H9 (cell line): ENCODE data around the gene ZNF431. TPM values are rescaled to one million over a fixed set of nuclear protein-coding genes. Genes with fewer than 3 reads are reported as not detected.

Source experiments
- DNase-seq: peaks from one replicate; pipeline ENCODE4 v3.0.0-alpha.2; 2017
- H2AFZ ChIP-seq: one replicate; pipeline ENCODE4 v1.6.1; 2013; ENCODE audit warnings: mild to moderate bottlenecking, low read length, control low read depth, moderate library complexity
- H2AK5ac ChIP-seq: 2 replicates; pipeline ENCODE4 v1.6.1; 2013; ENCODE audit warnings: low read length, control low read depth, mixed read lengths; ENCODE audit not compliant: insufficient read length
- H2BK120ac ChIP-seq: one replicate; pipeline ENCODE4 v1.6.1; 2013; ENCODE audit warnings: low read depth, mild to moderate bottlenecking, low read length, control low read depth, inconsistent platforms; ENCODE audit not compliant: poor library complexity, severe bottlenecking
- H2BK12ac ChIP-seq: 2 replicates; pipeline ENCODE4 v1.6.1; 2013; ENCODE audit warnings: low read length, control low read depth, mixed read lengths, low read depth; ENCODE audit not compliant: insufficient read length
- H2BK15ac ChIP-seq: 2 replicates; pipeline ENCODE4 v1.6.1; 2013; ENCODE audit warnings: low read depth, low read length, control low read depth
- H2BK20ac ChIP-seq: one replicate; pipeline ENCODE4 v1.6.1; 2013; ENCODE audit warnings: low read depth, mild to moderate bottlenecking, low read length, control low read depth, inconsistent platforms; ENCODE audit not compliant: poor library complexity, severe bottlenecking
- H2BK5ac ChIP-seq: 2 replicates; pipeline ENCODE4 v1.6.1; 2013; ENCODE audit warnings: low read length, control low read depth, mixed read lengths; ENCODE audit not compliant: insufficient read length
- H3K14ac ChIP-seq: 2 replicates; pipeline ENCODE4 v1.6.1; 2013; ENCODE audit warnings: low read length, control low read depth; ENCODE audit not compliant: insufficient read depth
- H3K18ac ChIP-seq: 2 replicates; pipeline ENCODE4 v1.6.1; 2013; ENCODE audit warnings: low read depth, mild to moderate bottlenecking, mixed read lengths, low read length, control low read depth; ENCODE audit not compliant: insufficient read length
- H3K23ac ChIP-seq: 2 replicates; pipeline ENCODE4 v1.6.1; 2013; ENCODE audit warnings: low read length, control low read depth, mixed read lengths, low read depth; ENCODE audit not compliant: insufficient read length
- H3K23me2 ChIP-seq: 2 replicates; pipeline ENCODE4 v1.6.1; 2013; ENCODE audit warnings: low read depth, mild to moderate bottlenecking, mixed read lengths, low read length, control low read depth; ENCODE audit not compliant: insufficient read length, poor library complexity, severe bottlenecking
- H3K27ac ChIP-seq: 2 replicates; pipeline ENCODE4 v1.5.1; 2013; ENCODE audit warnings: low read length, control low read depth, mixed read lengths, low read depth; ENCODE audit not compliant: insufficient read length
- H3K27me3 ChIP-seq: 2 replicates; pipeline ENCODE4 v1.6.1; 2013; ENCODE audit warnings: low read length, control low read depth, inconsistent platforms; ENCODE audit not compliant: insufficient read depth
- H3K4ac ChIP-seq: 2 replicates; pipeline ENCODE4 v1.6.1; 2013; ENCODE audit warnings: low read depth, mild to moderate bottlenecking, control low read depth, inconsistent platforms, low read length, moderate library complexity
- H3K4me1 ChIP-seq: 2 replicates; pipeline ENCODE4 v1.6.1; 2013; ENCODE audit warnings: low read length, control low read depth, inconsistent platforms; ENCODE audit not compliant: insufficient read depth
- H3K4me2 ChIP-seq: 2 replicates; pipeline ENCODE4 v1.6.1; 2013; ENCODE audit warnings: low read length, control low read depth, mixed read lengths; ENCODE audit not compliant: insufficient read length, insufficient read depth
- H3K56ac ChIP-seq: 2 replicates; pipeline ENCODE4 v1.6.1; 2013; ENCODE audit warnings: low read depth, mild to moderate bottlenecking, mixed read lengths, low read length, control low read depth; ENCODE audit not compliant: insufficient read length
- H3K79me1 ChIP-seq: 2 replicates; pipeline ENCODE4 v1.6.1; 2013; ENCODE audit warnings: low read depth, mild to moderate bottlenecking, moderate library complexity, low read length, control low read depth, inconsistent platforms; ENCODE audit not compliant: insufficient read depth, poor library complexity, severe bottlenecking
- H3K79me2 ChIP-seq: 2 replicates; pipeline ENCODE4 v1.6.1; 2013; ENCODE audit warnings: low read length, control low read depth, inconsistent platforms; ENCODE audit not compliant: insufficient read depth
- H3K9ac ChIP-seq: 2 replicates; pipeline ENCODE4 v1.6.1; 2013; ENCODE audit warnings: low read length, control low read depth, mixed read lengths; ENCODE audit not compliant: insufficient read length; ENCODE audit errors: extremely low read depth
- H3K9me3 ChIP-seq: one replicate; pipeline ENCODE4 v1.6.1; 2013; ENCODE audit warnings: low read depth, low read length, inconsistent platforms; ENCODE audit not compliant: control insufficient read depth
- H3T11ph ChIP-seq: one replicate; pipeline ENCODE4 v1.6.1; 2013; ENCODE audit warnings: mild to moderate bottlenecking, low read length, control low read depth, inconsistent platforms
- H4K20me1 ChIP-seq: one replicate; pipeline ENCODE4 v1.6.1; 2013; ENCODE audit not compliant: control insufficient read depth, insufficient read length, insufficient read depth
- H4K5ac ChIP-seq: 2 replicates; pipeline ENCODE4 v1.6.1; 2013; ENCODE audit warnings: low read depth, mild to moderate bottlenecking, mixed read lengths, low read length, control low read depth; ENCODE audit not compliant: insufficient read length
- H4K8ac ChIP-seq: replicated peaks from 2 replicates; pipeline ENCODE4 v1.6.1; 2013; ENCODE audit warnings: low read length, control low read depth, mixed read lengths, low read depth; ENCODE audit not compliant: insufficient read length
- H4K91ac ChIP-seq: 2 replicates; pipeline ENCODE4 v1.6.1; 2013; ENCODE audit warnings: low read depth, mild to moderate bottlenecking, moderate library complexity, mixed read lengths, low read length, control low read depth; ENCODE audit not compliant: insufficient read length
- H3K27ac Mint-ChIP-seq, 3 experiments: 2 replicates in 2 of 3; 3 replicates in 1 of 3; pipeline ENCODE4 v1.8.0; 2020 to 2021; ENCODE audit warnings: mixed read lengths in 3 of 3, mild to moderate bottlenecking in 1 of 3, moderate library complexity in 1 of 3
- H3K27me3 Mint-ChIP-seq: 2 replicates; pipeline ENCODE4 v1.8.0; 2021; ENCODE audit warnings: low read depth, mild to moderate bottlenecking, moderate library complexity, mixed read lengths
- H3K36me3 Mint-ChIP-seq, 3 experiments: 2 replicates in 2 of 3; 3 replicates in 1 of 3; pipeline ENCODE4 v1.8.0; 2020 to 2021; ENCODE audit warnings: low read depth in 3 of 3, mixed read lengths in 3 of 3; ENCODE audit not compliant: insufficient read depth in 1 of 3
- H3K4me1 Mint-ChIP-seq, 2 experiments: 2 replicates each; pipeline ENCODE4 v1.8.0; 2020; ENCODE audit warnings: mixed read lengths in 2 of 2
- H3K4me3 Mint-ChIP-seq, 2 experiments: 2 replicates in 1 of 2; 3 replicates in 1 of 2; pipeline ENCODE4 v1.8.0; 2020 to 2021; ENCODE audit warnings: mild to moderate bottlenecking in 2 of 2, mixed read lengths in 2 of 2, moderate library complexity in 1 of 2
- H3K9me3 Mint-ChIP-seq, 2 experiments: 2 replicates in 1 of 2; 3 replicates in 1 of 2; pipeline ENCODE4 v1.8.0; 2020; ENCODE audit warnings: mild to moderate bottlenecking in 2 of 2, mixed read lengths in 2 of 2, moderate library complexity in 1 of 2
- WGBS: extraction: QIAGEN DNeasy Blood & Tissue Kit; methylation state at CpG from one replicate; pipeline ENCODE4 v1.1.7; 2013; ENCODE audit warnings: missing lambda C conversion rate, low lambda C conversion rate, mixed read lengths; ENCODE audit not compliant: insufficient read length; ENCODE audit errors: extremely low coverage; 5-methylcytosine and 5-hydroxymethylcytosine counted together
- total RNA-seq: library from RNA; stranded (reverse); gene quantifications from 2 replicates; pipeline ENCODE4 v1.2.1, GENCODE V29; 2021
- TF ChIP-seq, protein P1 (sequence below): fragments of 200-600 bp; sonication (generic); conservative IDR thresholded peaks from 3 replicates; pipeline ENCODE4 v1.8.0; 2021; ENCODE audit warnings: antibody characterized with exemption, mild to moderate bottlenecking

Gene ZNF431
- total RNA-seq, 1 experiment from 2014 or later: 47.4 TPM

DNA sequence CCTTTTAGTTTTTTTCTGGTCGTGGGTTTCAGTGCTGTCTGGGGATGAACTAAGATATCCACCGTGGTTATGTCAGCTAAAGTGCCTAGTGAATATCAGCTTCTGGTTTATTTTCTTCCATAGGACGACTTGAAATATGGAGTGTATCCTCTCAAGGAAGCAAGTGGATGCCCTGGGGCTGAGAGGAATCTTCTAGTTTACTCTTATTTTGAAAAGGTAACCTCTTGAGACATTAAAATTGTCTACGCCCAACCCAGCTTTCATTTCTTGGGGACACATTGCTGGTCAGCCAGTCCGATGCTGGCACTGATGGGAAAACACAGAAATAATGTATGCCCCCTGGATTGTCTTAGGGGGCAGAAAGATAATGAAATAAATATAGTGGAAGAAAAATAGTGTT is 1.6 kb downstream of the ZNF431 start:
- no peak overlapping the region for H3K9ac ChIP-seq
- no peak overlapping the region for H3K56ac ChIP-seq
- no peak for DNase-seq
- H2BK120ac ChIP-seq: no peak overlapping the region
- H4K5ac ChIP-seq: no peak overlapping the region
- no peak overlapping the region for H3K18ac ChIP-seq
- no CpG with 5 or more reads among the region's 5 CpGs for WGBS
- Mint-ChIP-seq H3K4me3 (peak overlapping the region; percentile 98 to 99), H3K27me3 (no peaks in the 10 kb centered on the region), H3K27ac (no peak overlapping the region; a peak in 1 of 7 replicates), H3K9me3 (peaks cover 26 to 50% of the 10 kb centered on the region in 2 experiments; a peak in 4 of 5 replicates), H3K36me3 (peaks cover 52 to 57% (median 53%) of the 10 kb centered on the region in 3 experiments), H3K4me1 (peaks cover 9 to 15% of the 10 kb centered on the region in 2 experiments)
- H4K20me1 ChIP-seq: no peaks in the 10 kb centered on the region
- H3T11ph ChIP-seq: no peak overlapping the region
- no peaks in the 10 kb centered on the region for H3K4me1 ChIP-seq
- TF ChIP-seq, protein P1, sequence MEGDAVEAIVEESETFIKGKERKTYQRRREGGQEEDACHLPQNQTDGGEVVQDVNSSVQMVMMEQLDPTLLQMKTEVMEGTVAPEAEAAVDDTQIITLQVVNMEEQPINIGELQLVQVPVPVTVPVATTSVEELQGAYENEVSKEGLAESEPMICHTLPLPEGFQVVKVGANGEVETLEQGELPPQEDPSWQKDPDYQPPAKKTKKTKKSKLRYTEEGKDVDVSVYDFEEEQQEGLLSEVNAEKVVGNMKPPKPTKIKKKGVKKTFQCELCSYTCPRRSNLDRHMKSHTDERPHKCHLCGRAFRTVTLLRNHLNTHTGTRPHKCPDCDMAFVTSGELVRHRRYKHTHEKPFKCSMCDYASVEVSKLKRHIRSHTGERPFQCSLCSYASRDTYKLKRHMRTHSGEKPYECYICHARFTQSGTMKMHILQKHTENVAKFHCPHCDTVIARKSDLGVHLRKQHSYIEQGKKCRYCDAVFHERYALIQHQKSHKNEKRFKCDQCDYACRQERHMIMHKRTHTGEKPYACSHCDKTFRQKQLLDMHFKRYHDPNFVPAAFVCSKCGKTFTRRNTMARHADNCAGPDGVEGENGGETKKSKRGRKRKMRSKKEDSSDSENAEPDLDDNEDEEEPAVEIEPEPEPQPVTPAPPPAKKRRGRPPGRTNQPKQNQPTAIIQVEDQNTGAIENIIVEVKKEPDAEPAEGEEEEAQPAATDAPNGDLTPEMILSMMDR: no peak
- H2BK12ac ChIP-seq: no peak overlapping the region
- peak overlapping the region; percentile 54 for H3K4me2 ChIP-seq
- no peak overlapping the region for H3K23ac ChIP-seq
- H3K27me3 ChIP-seq: no peaks in the 10 kb centered on the region
- no peak overlapping the region for H2AK5ac ChIP-seq
- H3K79me2 ChIP-seq: peaks cover 2% of the 10 kb centered on the region; the same call in 1 of the 2 replicates
- peaks cover 12% of the 10 kb centered on the region for H3K9me3 ChIP-seq
- H3K27ac ChIP-seq: no peak overlapping the region
- H2BK5ac ChIP-seq: no peak overlapping the region
- H3K4ac ChIP-seq: no peak overlapping the region
- no peaks in the 10 kb centered on the region for H3K79me1 ChIP-seq
- H2BK15ac ChIP-seq: no peak overlapping the region
- H3K14ac ChIP-seq: no peak overlapping the region
- H4K91ac ChIP-seq: no peak overlapping the region
- H3K23me2 ChIP-seq: peaks cover 4% of the 10 kb centered on the region
- H4K8ac ChIP-seq: no peak overlapping the region
- no peak overlapping the region for H2AFZ ChIP-seq
- H2BK20ac ChIP-seq: no peak overlapping the region
